GM12878 (cell line): ENCODE data around the gene S100A7. TPM values are rescaled to one million over a fixed set of nuclear protein-coding genes. Genes with fewer than 3 reads are reported as not detected.

ENCODE experiments used
- ATAC-seq: fragments of 200-7000 bp; cut with Tn5 transposase; 3 replicates; pipeline ENCODE4 v1.9.1; 2020; ENCODE audit warnings: mild to moderate bottlenecking, moderate library complexity
- BruUV-seq: library from RNA; stranded (reverse); fragments of 400-500 nt; replicated peaks from 2 replicates; lab custom pipeline; 2021; lab: Mats Ljungman, UMichigan
- CTCF ChIA-PET: fragments of 300-600 bp; sonication (Branson Sonifier 250); formaldehyde crosslinking; extraction: SDS; loops from one replicate; lab custom pipeline; 2021; ENCODE audit warnings: inconsistent platforms; lab: Yijun Ruan, JAX
- POLR2A ChIA-PET: fragments of 350-600 bp; formaldehyde crosslinking; extraction: SDS; loops from one replicate; lab custom pipeline; 2021; ENCODE audit warnings: inconsistent platforms; lab: Charles Lee
- RAD21 ChIA-PET: fragments of 300-600 bp; sonication (Branson Sonifier 250); formaldehyde crosslinking; loops from one replicate; lab custom pipeline; 2023; ENCODE audit warnings: antibody characterized with exemption; ENCODE audit not compliant: unreplicated experiment; lab: Charles Lee
- SMC1A ChIA-PET: fragments of 300-600 bp; sonication (Branson Sonifier 250); formaldehyde crosslinking; loops from one replicate; lab custom pipeline; 2023; ENCODE audit not compliant: unreplicated experiment, uncharacterized antibody; lab: Charles Lee
- DNase-seq: peaks from one replicate; pipeline ENCODE4 v3.0.0-alpha.2; 2011; ENCODE audit warnings: low read depth, low spot score
- FAIRE-seq: peaks from 3 replicates; lab custom pipeline; 2011; peaks lifted over from hg19 to GRCh38; lab: Jason Lieb, UNC
- H2AFZ ChIP-seq: 2 replicates; pipeline ENCODE4 v1.6.0; 2011; ENCODE audit warnings: low read depth, low read length, control low read depth; ENCODE audit not compliant: control insufficient read depth
- H3K27ac ChIP-seq: 2 replicates; pipeline ENCODE4 v1.5.1; 2011; ENCODE audit warnings: control low read depth; ENCODE audit not compliant: control insufficient read depth, insufficient read depth
- H3K27me3 ChIP-seq, 2 experiments: replicated peaks in 1 of 2; 2 replicates each; pipeline versions ENCODE4 v1.6.0 to v1.6.1; 2011; ENCODE audit warnings: low read length in 1 of 2; ENCODE audit not compliant: control insufficient read depth in 2 of 2, insufficient read depth in 2 of 2
- H3K36me3 ChIP-seq, 2 experiments: 2 replicates each; pipeline ENCODE4 v1.5.1; 2011; ENCODE audit warnings: low read length in 1 of 2; ENCODE audit not compliant: control insufficient read depth in 2 of 2, insufficient read depth in 2 of 2
- H3K4me1 ChIP-seq: 2 replicates; pipeline ENCODE4 v1.6.1; 2011; ENCODE audit warnings: mild to moderate bottlenecking, low read length, moderate library complexity, mixed read lengths; ENCODE audit not compliant: control insufficient read depth, insufficient read depth
- H3K4me2 ChIP-seq: 2 replicates; pipeline ENCODE4 v1.6.0; 2011; ENCODE audit warnings: control low read depth; ENCODE audit not compliant: control insufficient read depth, insufficient read depth
- H3K4me3 ChIP-seq: fragments of 200-600 bp; sonication (generic); 2 replicates; pipeline ENCODE4 v1.5.1; 2016
- H3K79me2 ChIP-seq: 2 replicates; pipeline ENCODE4 v1.6.0; 2011; ENCODE audit warnings: low read length; ENCODE audit not compliant: control insufficient read depth, insufficient read depth
- H3K9ac ChIP-seq: 2 replicates; pipeline ENCODE4 v1.8.0; 2011; ENCODE audit warnings: low read length, control low read depth, mixed read lengths; ENCODE audit not compliant: control insufficient read depth, insufficient read depth
- H3K9me3 ChIP-seq: replicated peaks from 3 replicates; pipeline ENCODE4 v1.5.1; 2011; ENCODE audit warnings: mild to moderate bottlenecking, low read length; ENCODE audit not compliant: control insufficient read depth, insufficient read depth
- H4K20me1 ChIP-seq: 2 replicates; pipeline ENCODE4 v1.6.0; 2011; ENCODE audit not compliant: control insufficient read depth, insufficient read depth
- ASH2L ChIP-seq: fragments of 300-600, 200-600 bp; sonication (generic); IDR thresholded peaks from 2 replicates; pipeline ENCODE4 v1.6.1; 2017; ENCODE audit warnings: low read depth, mild to moderate bottlenecking, borderline replicate concordance
- ATF3 ChIP-seq: IDR thresholded peaks from 2 replicates; pipeline ENCODE4 v1.6.1; 2011; ENCODE audit warnings: low read depth, mild to moderate bottlenecking, low read length, moderate library complexity, borderline replicate concordance; ENCODE audit errors: extremely low read depth
- BACH1 ChIP-seq: fragments of 450-650 bp; IDR thresholded peaks from 2 replicates; pipeline ENCODE4 v1.6.1; 2017; ENCODE audit warnings: mild to moderate bottlenecking, borderline replicate concordance
- BCLAF1 ChIP-seq: fragments of 450-650 bp; IDR thresholded peaks from 2 replicates; pipeline ENCODE4 v1.6.1; 2017; ENCODE audit warnings: antibody characterized with exemption, mild to moderate bottlenecking, moderate library complexity
- BHLHE40 ChIP-seq, 2 experiments: fragments of 450-650 bp in 1 of 2; IDR thresholded peaks; 2 replicates each; pipeline ENCODE4 v1.6.1; 2011 to 2017; ENCODE audit warnings: low read depth in 2 of 2, borderline replicate concordance in 1 of 2, improper control_type of control experiment in 1 of 2, low read length in 1 of 2, mild to moderate bottlenecking in 1 of 2
- CREM ChIP-seq: IDR thresholded peaks from 2 replicates; pipeline ENCODE4 v1.6.1; 2014; ENCODE audit warnings: antibody characterized with exemption, low read depth
- ESRRA ChIP-seq: IDR thresholded peaks from 2 replicates; pipeline ENCODE4 v1.6.1; 2012; ENCODE audit warnings: mild to moderate bottlenecking, low read length, improper control_type of control experiment
- JUNB ChIP-seq: IDR thresholded peaks from 2 replicates; pipeline ENCODE4 v1.6.1; 2016; ENCODE audit warnings: antibody characterized with exemption, mild to moderate bottlenecking
- LARP7 ChIP-seq: fragments of 450-650 bp; IDR thresholded peaks from 2 replicates; pipeline ENCODE4 v1.6.1; 2017; ENCODE audit warnings: mild to moderate bottlenecking
- POLR2AphosphoS5 ChIP-seq: IDR thresholded peaks from 2 replicates; pipeline ENCODE4 v1.6.1; 2011; ENCODE audit warnings: mild to moderate bottlenecking, low read length, inconsistent platforms
- RCOR1 ChIP-seq: conservative IDR thresholded peaks from 2 replicates; pipeline ENCODE4 v1.6.1; 2012; ENCODE audit warnings: low read depth, low read length, improper control_type of control experiment
- SIN3A ChIP-seq: IDR thresholded peaks from 2 replicates; pipeline ENCODE4 v1.6.1; 2012; ENCODE audit warnings: low read depth, low read length, improper control_type of control experiment
- SMARCA5 ChIP-seq: fragments of 450-650 bp; IDR thresholded peaks from 2 replicates; pipeline ENCODE4 v1.6.1; 2017; ENCODE audit warnings: mild to moderate bottlenecking
- USF1 ChIP-seq: IDR thresholded peaks from 2 replicates; pipeline ENCODE4 v1.6.1; 2011; ENCODE audit warnings: borderline replicate concordance, low read depth, mild to moderate bottlenecking, moderate library complexity, mixed read lengths, low read length; ENCODE audit not compliant: insufficient read depth; ENCODE audit errors: extremely low read length
- YBX1 ChIP-seq: fragments of 450-650 bp; IDR thresholded peaks from 2 replicates; pipeline ENCODE4 v1.6.1; 2016; ENCODE audit warnings: antibody characterized with exemption
- ZNF217 ChIP-seq: fragments of 450-650 bp; IDR thresholded peaks from 2 replicates; pipeline ENCODE4 v1.6.1; 2017; ENCODE audit warnings: antibody characterized with exemption, mild to moderate bottlenecking
- WGBS: methylation state at CpG from one replicate; pipeline ENCODE4 v1.1.6; 2016; ENCODE audit warnings: low lambda C conversion rate; ENCODE audit not compliant: insufficient replicate concordance, insufficient coverage; ENCODE audit errors: missing lambda C conversion rate; 5-methylcytosine and 5-hydroxymethylcytosine counted together
- in situ Hi-C: fragments of 300-500 bp; cut with MboI; formaldehyde crosslinking; loops from 9 replicates; pipeline ENCODE4 v1.14.3; 2018; ENCODE audit warnings: mixed read lengths
- intact Hi-C: fragments of 100-400 bp; cut with micrococcal nuclease; formaldehyde crosslinking; loops from one replicate; pipeline ENCODE4 v1.14.2; 2022; ENCODE audit not compliant: unreplicated experiment
- polyA plus RNA-seq, 11 experiments: library from polyadenylated mRNA; depleted of rRNA in 4 of 11; unstranded in 6 of 11; stranded (reverse) in 5 of 11; fragments of >200 nt; fragmentation: Nextera tagmentation in 4 of 11; fragmentation: Illumina TruSeq in 1 of 11; extraction: Ambion mirVana in 4 of 11; extraction: Trizol in 1 of 11; gene quantifications; 1 replicate in 1 of 11; 2 replicates in 10 of 11; pipeline versions ENCODE4 v1.2.1 to v1.2.3, GENCODE V29; 2011 to 2016; ENCODE audit warnings: inconsistent platforms in 2 of 11, missing spikeins in 2 of 11, low read depth in 1 of 11
- total RNA-seq, 4 experiments: library from RNA; depleted of rRNA in 3 of 4; stranded (reverse); fragments of >200 nt in 3 of 4; fragmentation: Illumina TruSeq in 1 of 4; extraction: Trizol in 1 of 4; gene quantifications; 2 replicates each; pipeline versions ENCODE4 v1.2.1 to v1.2.3, GENCODE V29; 2013 to 2021
- TF ChIP-seq, protein P1 (sequence below): fragments of 450-650 bp; conservative IDR thresholded peaks from 2 replicates; pipeline ENCODE4 v1.6.1; 2017; ENCODE audit warnings: mild to moderate bottlenecking, moderate library complexity
- TF ChIP-seq, protein P2 (sequence below): IDR thresholded peaks from 2 replicates; pipeline ENCODE4 v1.6.1; 2012; ENCODE audit warnings: low read depth, low read length, improper control_type of control experiment

The S100A7 gene
- total and polyA plus RNA-seq, 10 of the 15 experiments (the other 5 are each of a cell fraction or from before 2014, with no cell fraction given), result not detected

- TF ChIP-seq ATF3, result no peak
- TF ChIP-seq, protein P1, sequence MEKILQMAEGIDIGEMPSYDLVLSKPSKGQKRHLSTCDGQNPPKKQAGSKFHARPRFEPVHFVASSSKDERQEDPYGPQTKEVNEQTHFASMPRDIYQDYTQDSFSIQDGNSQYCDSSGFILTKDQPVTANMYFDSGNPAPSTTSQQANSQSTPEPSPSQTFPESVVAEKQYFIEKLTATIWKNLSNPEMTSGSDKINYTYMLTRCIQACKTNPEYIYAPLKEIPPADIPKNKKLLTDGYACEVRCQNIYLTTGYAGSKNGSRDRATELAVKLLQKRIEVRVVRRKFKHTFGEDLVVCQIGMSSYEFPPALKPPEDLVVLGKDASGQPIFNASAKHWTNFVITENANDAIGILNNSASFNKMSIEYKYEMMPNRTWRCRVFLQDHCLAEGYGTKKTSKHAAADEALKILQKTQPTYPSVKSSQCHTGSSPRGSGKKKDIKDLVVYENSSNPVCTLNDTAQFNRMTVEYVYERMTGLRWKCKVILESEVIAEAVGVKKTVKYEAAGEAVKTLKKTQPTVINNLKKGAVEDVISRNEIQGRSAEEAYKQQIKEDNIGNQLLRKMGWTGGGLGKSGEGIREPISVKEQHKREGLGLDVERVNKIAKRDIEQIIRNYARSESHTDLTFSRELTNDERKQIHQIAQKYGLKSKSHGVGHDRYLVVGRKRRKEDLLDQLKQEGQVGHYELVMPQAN, result no peak
- no peak for TF ChIP-seq POLR2AphosphoS5
Measured at GRCh38 chr1:153506831-153507413, 46.5 kb upstream of the S100A7 start (continued).

- DNase-seq, result no peak
- ChIA-PET CTCF (interaction anchor here (0.5 to 7.3 kb wide), 5 partner anchors 8 to 154 kb away, joined by 3 to 191 read pairs (median 3); no protein-coding TSS in a partner anchor), SMC1A (no interaction called here), POLR2A (no interaction called here), RAD21 (no interaction called here)
- Histone ChIP-seq H4K20me1 (no peaks in the 10 kb centered on the region), H3K4me1 (no peaks in the 10 kb centered on the region), H3K9me3 (no peaks in the 10 kb centered on the region), H2AFZ (no peak overlapping the region), H3K4me3 (no peak overlapping the region), H3K4me2 (no peak overlapping the region), H3K36me3 (no peaks in the 10 kb centered on the region), H3K79me2 (no peaks in the 10 kb centered on the region), H3K27ac (no peak overlapping the region), H3K9ac (no peak overlapping the region), H3K27me3 (no peaks in the 10 kb centered on the region)
- intact Hi-C loops, result no loop called here
- BruUV-seq, result no TSS peak
- no peak for ATAC-seq
- 74% methylated on average over 5 of the region's 5 CpGs for WGBS
- in situ Hi-C loops, result loop anchor here (5.0 to 10.0 kb wide), 2 partner anchors 56 to 488 kb away; partner anchors contain the start of gene RPS27
- FAIRE-seq, result no peak
- no peak for TF ChIP-seq SIN3A
- no peak for TF ChIP-seq RCOR1
- TF ChIP-seq SMARCA5, result no peak
- no peak for TF ChIP-seq CREM
- TF ChIP-seq BHLHE40 (IDR thresholded peaks at IDR 0.05; ENCODE audit: borderline replicate concordance in 1 of 2, low read depth in 2 of 2, low read length in 1 of 2), result no peak
- TF ChIP-seq ASH2L, result no peak
- TF ChIP-seq USF1, result no peak
- no peak for TF ChIP-seq ESRRA
- no peak for TF ChIP-seq BCLAF1
- TF ChIP-seq JUNB, result no peak
- TF ChIP-seq, protein P2, sequence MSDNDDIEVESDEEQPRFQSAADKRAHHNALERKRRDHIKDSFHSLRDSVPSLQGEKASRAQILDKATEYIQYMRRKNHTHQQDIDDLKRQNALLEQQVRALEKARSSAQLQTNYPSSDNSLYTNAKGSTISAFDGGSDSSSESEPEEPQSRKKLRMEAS, result no peak
- TF ChIP-seq ZNF217, result no peak
- TF ChIP-seq LARP7, result no peak
- no peak for TF ChIP-seq BACH1
- no peak for TF ChIP-seq YBX1
Measured at GRCh38 chr1:153506386-153506785, 45.9 kb upstream of the S100A7 start.
